ENCODE data around the gene RAD21L1. TPM values are rescaled to one million over a fixed set of nuclear protein-coding genes. Genes with fewer than 3 reads are reported as not detected.

RAD21L1 gene
- total RNA-seq, 4 donors from 2014 or later, result not detected

DNA sequence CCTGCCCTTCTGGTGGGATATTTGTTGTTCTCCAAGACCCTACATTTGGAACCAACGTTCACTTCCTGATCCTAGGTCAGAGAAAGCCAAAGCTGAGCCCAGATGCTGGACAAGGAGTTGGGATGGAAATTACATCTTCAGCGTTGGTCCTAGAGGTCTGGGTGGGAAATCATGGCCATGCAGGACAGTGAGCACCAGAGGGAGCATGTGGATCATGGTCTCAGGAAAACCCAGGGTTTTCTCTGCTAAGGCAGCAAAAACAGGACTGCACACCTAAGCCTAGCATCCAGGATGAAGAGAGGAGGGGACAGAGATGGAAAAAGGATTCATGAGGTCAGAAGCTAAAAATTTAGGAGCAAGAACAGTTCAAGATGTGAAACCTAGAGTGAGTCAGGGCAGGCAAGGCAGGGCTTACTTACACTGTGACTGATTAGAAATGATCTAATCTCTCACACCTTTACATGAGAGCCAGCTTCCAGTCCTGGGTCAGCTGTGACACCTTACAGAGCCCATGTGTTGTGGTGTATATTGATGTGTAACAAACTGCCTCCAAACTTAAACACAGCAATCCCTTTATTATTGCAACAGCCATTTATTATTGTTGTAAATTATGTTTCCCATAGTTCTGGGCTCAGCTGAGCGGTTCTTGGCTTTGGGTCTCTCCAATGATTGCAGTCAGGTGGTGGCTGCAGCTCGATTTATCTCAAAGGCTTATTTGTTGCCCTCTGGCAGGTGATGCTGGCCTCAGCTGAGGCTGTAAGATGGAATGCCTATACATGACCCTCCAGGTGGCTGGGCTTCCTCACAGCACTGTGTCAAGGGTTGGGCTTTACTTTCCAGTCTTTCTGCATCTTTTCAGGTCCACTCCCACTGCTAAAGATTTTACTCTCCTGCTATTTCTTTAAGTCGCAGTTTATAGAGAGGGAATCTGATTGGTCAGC lies 16.1 kb upstream of the RAD21L1 start:
- intact Hi-C loops (cut with DNase I), result no loop called here
- WGBS, 2 donors, result 39 to 52% methylated on average over 5 of the region's 5 CpGs
- TF ChIP-seq POLR2A (IDR thresholded peaks at IDR 0.05), result no peak
- TF ChIP-seq, protein P1, sequence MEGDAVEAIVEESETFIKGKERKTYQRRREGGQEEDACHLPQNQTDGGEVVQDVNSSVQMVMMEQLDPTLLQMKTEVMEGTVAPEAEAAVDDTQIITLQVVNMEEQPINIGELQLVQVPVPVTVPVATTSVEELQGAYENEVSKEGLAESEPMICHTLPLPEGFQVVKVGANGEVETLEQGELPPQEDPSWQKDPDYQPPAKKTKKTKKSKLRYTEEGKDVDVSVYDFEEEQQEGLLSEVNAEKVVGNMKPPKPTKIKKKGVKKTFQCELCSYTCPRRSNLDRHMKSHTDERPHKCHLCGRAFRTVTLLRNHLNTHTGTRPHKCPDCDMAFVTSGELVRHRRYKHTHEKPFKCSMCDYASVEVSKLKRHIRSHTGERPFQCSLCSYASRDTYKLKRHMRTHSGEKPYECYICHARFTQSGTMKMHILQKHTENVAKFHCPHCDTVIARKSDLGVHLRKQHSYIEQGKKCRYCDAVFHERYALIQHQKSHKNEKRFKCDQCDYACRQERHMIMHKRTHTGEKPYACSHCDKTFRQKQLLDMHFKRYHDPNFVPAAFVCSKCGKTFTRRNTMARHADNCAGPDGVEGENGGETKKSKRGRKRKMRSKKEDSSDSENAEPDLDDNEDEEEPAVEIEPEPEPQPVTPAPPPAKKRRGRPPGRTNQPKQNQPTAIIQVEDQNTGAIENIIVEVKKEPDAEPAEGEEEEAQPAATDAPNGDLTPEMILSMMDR (IDR thresholded peaks at IDR 0.05), result no peak
- peaks cover 0 to 40% (median 0%) of the 10 kb centered on the region in 4 donors for H3K27me3 ChIP-seq
- no peak overlapping the region for H3K27ac ChIP-seq
- H3K4me1 ChIP-seq, result peaks cover 0 to 5% (median 5%) of the 10 kb centered on the region in 3 donors
- no peaks in the 10 kb centered on the region for H3K36me3 ChIP-seq
- H3K9me3 ChIP-seq, result no peaks in the 10 kb centered on the region
- DNase-seq, result no peak
- no peak overlapping the region for H3K4me3 ChIP-seq

DNA sequence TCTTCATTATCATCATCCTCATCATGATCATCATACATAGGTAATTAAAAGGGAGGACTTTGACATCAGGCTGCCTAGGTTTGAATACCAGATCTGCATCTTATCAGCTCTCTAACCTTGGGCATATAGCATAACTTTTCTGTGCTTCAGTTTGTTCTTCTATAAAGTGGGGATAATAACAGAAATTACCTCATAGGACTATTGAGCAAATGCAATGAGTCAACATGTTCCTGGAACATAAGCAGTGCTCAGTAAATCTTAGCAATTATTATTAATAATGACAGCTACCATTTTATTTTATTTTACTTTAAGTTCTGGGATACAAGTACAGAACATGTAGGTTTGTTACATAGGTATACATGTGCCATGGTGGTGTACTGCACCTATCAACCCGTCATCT lies 15.3 kb upstream of the RAD21L1 start:
- TF ChIP-seq, protein P1 (IDR thresholded peaks at IDR 0.05), result no peak
- no peak for TF ChIP-seq POLR2A (IDR thresholded peaks at IDR 0.05)

DNA sequence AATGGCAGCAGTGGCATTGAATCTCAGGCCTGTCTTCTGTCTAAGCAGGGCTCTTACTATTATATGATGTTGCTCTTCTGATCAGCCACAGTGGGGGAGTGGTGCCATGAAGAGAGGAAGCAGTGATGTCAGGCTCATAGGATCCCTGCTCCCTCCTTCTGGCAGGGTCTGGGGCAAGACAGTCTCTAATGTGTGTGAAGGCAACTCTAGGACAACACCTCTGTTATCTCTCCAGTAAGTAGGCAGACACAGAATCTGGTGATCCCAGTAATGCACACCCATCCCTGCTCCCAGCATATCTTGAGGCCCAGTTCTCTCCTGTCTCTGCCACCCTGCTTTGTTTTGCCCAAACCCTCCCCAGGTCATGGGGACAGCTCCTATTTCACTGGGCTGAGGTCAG lies 13.8 kb upstream of the RAD21L1 start:
- TF ChIP-seq, protein P1 (IDR thresholded peaks at IDR 0.05), result no peak
- TF ChIP-seq POLR2A (IDR thresholded peaks at IDR 0.05), result no peak
- H3K36me3 ChIP-seq, result no peaks in the 10 kb centered on the region
- H3K9me3 ChIP-seq, result no peaks in the 10 kb centered on the region
- no peak overlapping the region for H3K4me3 ChIP-seq
- peaks cover 0 to 5% (median 5%) of the 10 kb centered on the region in 3 donors for H3K4me1 ChIP-seq
- peaks cover 0 to 54% (median 0%) of the 10 kb centered on the region in 4 donors for H3K27me3 ChIP-seq
- no peak for DNase-seq
- H3K27ac ChIP-seq, result no peak overlapping the region
- intact Hi-C loops (cut with DNase I), result no loop called here

More for the DNA sequence above, 15.3 kb upstream of the RAD21L1 start:
- Histone ChIP-seq H3K4me3 (no peak overlapping the region), H3K27ac (no peak overlapping the region), H3K36me3 (no peaks in the 10 kb centered on the region), H3K27me3 (peaks cover 0 to 44% (median 0%) of the 10 kb centered on the region in 4 donors), H3K4me1 (peaks cover 0 to 5% (median 5%) of the 10 kb centered on the region in 3 donors), H3K9me3 (no peaks in the 10 kb centered on the region)
- intact Hi-C loops (cut with DNase I), result no loop called here
- no peak for DNase-seq
- 93 to 100% methylated on average over 1 of the region's 1 CpG for WGBS, 2 donors

DNA sequence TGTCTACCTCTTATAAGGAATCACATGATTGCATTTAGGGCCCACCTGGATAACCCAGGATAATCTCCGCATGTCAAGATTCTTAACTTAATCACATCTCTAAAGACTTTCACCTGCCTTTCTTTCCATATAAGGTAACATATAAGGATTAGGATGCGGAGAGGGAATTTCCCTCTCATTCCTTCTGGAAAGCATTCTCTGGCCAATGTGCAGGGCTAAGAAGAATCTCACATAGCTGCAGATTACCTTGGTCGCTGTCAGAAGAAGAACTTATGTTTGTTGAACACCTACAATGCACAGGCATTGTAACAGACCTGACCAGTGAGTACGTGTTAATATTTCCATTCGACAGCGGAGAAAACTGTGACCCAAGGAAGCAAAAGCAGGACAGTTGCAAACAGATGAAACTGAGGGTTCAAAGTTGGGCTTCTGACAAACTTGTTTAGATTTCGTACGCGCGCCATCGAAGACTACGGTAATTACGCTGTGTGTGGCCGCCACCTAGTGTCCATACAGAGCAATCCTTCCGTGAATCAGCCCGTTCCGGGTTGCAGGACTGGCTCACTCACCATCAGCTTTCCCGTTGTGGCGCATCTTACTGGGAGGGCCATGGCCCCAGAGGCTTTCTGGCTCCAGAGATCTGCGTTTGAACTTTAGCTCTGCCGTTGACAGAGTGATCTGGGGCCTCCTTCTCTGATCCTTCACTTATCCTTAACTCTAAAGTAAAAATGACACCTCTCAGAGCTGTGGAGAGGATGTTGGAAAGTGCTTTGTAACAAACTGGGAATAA lies 13.0 kb upstream of the RAD21L1 start:
- 12 to 13% methylated on average over 20 to 21 of the region's 21 CpGs for WGBS, 2 donors
- TF ChIP-seq, protein P1 (IDR thresholded peaks at IDR 0.05), result peak; percentile 55 to 84 (median 70)
- TF ChIP-seq POLR2A (IDR thresholded peaks at IDR 0.05), result no peak
- Histone ChIP-seq H3K27me3 (peaks cover 0 to 62% (median 0%) of the 10 kb centered on the region in 4 donors), H3K36me3 (no peaks in the 10 kb centered on the region), H3K27ac (no peak overlapping the region), H3K4me3 (no peak overlapping the region), H3K9me3 (no peaks in the 10 kb centered on the region), H3K4me1 (peaks cover 0 to 5% (median 5%) of the 10 kb centered on the region in 3 donors)
- intact Hi-C loops (cut with DNase I), result no loop called here
- peak; percentile 3 for DNase-seq
